Activated naive CD8-positive, alpha-beta T cell (primary cell): ENCODE data around the gene FMN2.

Source experiments
- H3K27ac Mint-ChIP-seq: one replicate; pipeline ENCODE4 v1.8.0; 2021; ENCODE audit warnings: mixed read lengths
- H3K27me3 Mint-ChIP-seq: one replicate; pipeline ENCODE4 v1.8.0; 2021; ENCODE audit warnings: mixed read lengths
- H3K36me3 Mint-ChIP-seq: one replicate; pipeline ENCODE4 v1.8.0; 2021; ENCODE audit warnings: mixed read lengths
- H3K4me1 Mint-ChIP-seq: one replicate; pipeline ENCODE4 v1.8.0; 2021; ENCODE audit warnings: low read depth, mixed read lengths
- H3K4me3 Mint-ChIP-seq: one replicate; pipeline ENCODE4 v1.8.0; 2021; ENCODE audit warnings: mild to moderate bottlenecking, mixed read lengths
- H3K9me3 Mint-ChIP-seq: one replicate; pipeline ENCODE4 v1.8.0; 2021; ENCODE audit warnings: low read depth, mixed read lengths

Gene FMN2

GRCh38 chr1:240342251-240342625, 250.6 kb downstream of the FMN2 start:
- Mint-ChIP-seq H3K4me1 (no peaks in the 10 kb centered on the region), H3K4me3 (no peak overlapping the region), H3K27ac (no peak overlapping the region)

GRCh38 chr1:240343045-240343444, 251.4 kb downstream of the FMN2 start:
- Mint-ChIP-seq H3K27ac (no peak overlapping the region), H3K4me1 (no peaks in the 10 kb centered on the region), H3K27me3 (no peaks in the 10 kb centered on the region)

More at GRCh38 chr1:240342251-240342625, 250.6 kb downstream of the FMN2 start:
- Mint-ChIP-seq H3K9me3 (no peaks in the 10 kb centered on the region), H3K27me3 (no peaks in the 10 kb centered on the region), H3K36me3 (no peaks in the 10 kb centered on the region)

GRCh38 chr1:240343966-240344365, 252.3 kb downstream of the FMN2 start:
- Mint-ChIP-seq H3K36me3 (no peaks in the 10 kb centered on the region), H3K27me3 (no peaks in the 10 kb centered on the region), H3K4me1 (no peaks in the 10 kb centered on the region), H3K27ac (no peak overlapping the region), H3K4me3 (no peak overlapping the region), H3K9me3 (no peaks in the 10 kb centered on the region)

More at GRCh38 chr1:240343045-240343444, 251.4 kb downstream of the FMN2 start:
- H3K36me3 Mint-ChIP-seq, result no peaks in the 10 kb centered on the region
- H3K9me3 Mint-ChIP-seq, result no peaks in the 10 kb centered on the region
- H3K4me3 Mint-ChIP-seq, result no peak overlapping the region

- H3K27me3 Mint-ChIP-seq, result no peaks in the 10 kb centered on the region
- no peak overlapping the region for H3K4me3 Mint-ChIP-seq
- no peaks in the 10 kb centered on the region for H3K36me3 Mint-ChIP-seq
- H3K9me3 Mint-ChIP-seq, result no peaks in the 10 kb centered on the region
- H3K4me1 Mint-ChIP-seq, result no peaks in the 10 kb centered on the region
- H3K27ac Mint-ChIP-seq, result no peak overlapping the region
Measured at GRCh38 chr1:240344918-240345317, 253.2 kb downstream of the FMN2 start.

- H3K9me3 Mint-ChIP-seq, result no peaks in the 10 kb centered on the region
- no peaks in the 10 kb centered on the region for H3K27me3 Mint-ChIP-seq
- H3K4me3 Mint-ChIP-seq, result no peak overlapping the region
Measured at GRCh38 chr1:240349695-240350094, 258.0 kb downstream of the FMN2 start.

GRCh38 chr1:240350910-240351331, 259.2 kb downstream of the FMN2 start:
- Mint-ChIP-seq H3K9me3 (no peaks in the 10 kb centered on the region), H3K27me3 (no peaks in the 10 kb centered on the region), H3K4me1 (no peaks in the 10 kb centered on the region), H3K27ac (no peak overlapping the region), H3K4me3 (no peak overlapping the region), H3K36me3 (no peaks in the 10 kb centered on the region)

More at GRCh38 chr1:240349695-240350094, 258.0 kb downstream of the FMN2 start:
- H3K36me3 Mint-ChIP-seq, result no peaks in the 10 kb centered on the region
- H3K4me1 Mint-ChIP-seq, result no peaks in the 10 kb centered on the region
- no peak overlapping the region for H3K27ac Mint-ChIP-seq

- H3K36me3 Mint-ChIP-seq, result no peaks in the 10 kb centered on the region
- H3K4me3 Mint-ChIP-seq, result no peak overlapping the region
- no peak overlapping the region for H3K27ac Mint-ChIP-seq
- H3K27me3 Mint-ChIP-seq, result no peaks in the 10 kb centered on the region
- H3K9me3 Mint-ChIP-seq, result no peaks in the 10 kb centered on the region
- H3K4me1 Mint-ChIP-seq, result no peaks in the 10 kb centered on the region
Measured at GRCh38 chr1:240351690-240352089, 260.0 kb downstream of the FMN2 start.

- H3K27me3 Mint-ChIP-seq, result no peaks in the 10 kb centered on the region
- no peaks in the 10 kb centered on the region for H3K36me3 Mint-ChIP-seq
- no peaks in the 10 kb centered on the region for H3K4me1 Mint-ChIP-seq
- H3K9me3 Mint-ChIP-seq, result no peaks in the 10 kb centered on the region
- no peak overlapping the region for H3K4me3 Mint-ChIP-seq
- no peak overlapping the region for H3K27ac Mint-ChIP-seq
Measured at GRCh38 chr1:240352769-240353168, 261.1 kb downstream of the FMN2 start.

- H3K27me3 Mint-ChIP-seq, result no peaks in the 10 kb centered on the region
- H3K9me3 Mint-ChIP-seq, result no peaks in the 10 kb centered on the region
- H3K4me1 Mint-ChIP-seq, result no peaks in the 10 kb centered on the region
- H3K36me3 Mint-ChIP-seq, result no peaks in the 10 kb centered on the region
- H3K27ac Mint-ChIP-seq, result no peak overlapping the region
- no peak overlapping the region for H3K4me3 Mint-ChIP-seq
Measured at GRCh38 chr1:240356568-240356967, 264.9 kb downstream of the FMN2 start.

- H3K4me3 Mint-ChIP-seq, result no peak overlapping the region
- H3K4me1 Mint-ChIP-seq, result no peaks in the 10 kb centered on the region
- H3K36me3 Mint-ChIP-seq, result no peaks in the 10 kb centered on the region
- no peaks in the 10 kb centered on the region for H3K27me3 Mint-ChIP-seq
- no peaks in the 10 kb centered on the region for H3K9me3 Mint-ChIP-seq
- no peak overlapping the region for H3K27ac Mint-ChIP-seq
Measured at GRCh38 chr1:240362046-240362445, 270.4 kb downstream of the FMN2 start.

- Mint-ChIP-seq H3K4me1 (no peaks in the 10 kb centered on the region), H3K27ac (no peak overlapping the region), H3K36me3 (no peaks in the 10 kb centered on the region), H3K9me3 (no peaks in the 10 kb centered on the region), H3K4me3 (no peak overlapping the region), H3K27me3 (no peaks in the 10 kb centered on the region)
Measured at GRCh38 chr1:240362826-240363225, 271.1 kb downstream of the FMN2 start.

- Mint-ChIP-seq H3K4me3 (no peak overlapping the region), H3K27ac (no peak overlapping the region), H3K36me3 (no peaks in the 10 kb centered on the region), H3K4me1 (no peaks in the 10 kb centered on the region), H3K9me3 (no peaks in the 10 kb centered on the region), H3K27me3 (no peaks in the 10 kb centered on the region)
Measured at GRCh38 chr1:240363315-240363714, 271.6 kb downstream of the FMN2 start.

- no peak overlapping the region for H3K27ac Mint-ChIP-seq
- H3K27me3 Mint-ChIP-seq, result no peaks in the 10 kb centered on the region
- no peak overlapping the region for H3K4me3 Mint-ChIP-seq
- no peaks in the 10 kb centered on the region for H3K36me3 Mint-ChIP-seq
- H3K4me1 Mint-ChIP-seq, result no peaks in the 10 kb centered on the region
- H3K9me3 Mint-ChIP-seq, result no peaks in the 10 kb centered on the region
Measured at GRCh38 chr1:240363914-240364313, 272.2 kb downstream of the FMN2 start.

- Mint-ChIP-seq H3K27ac (no peak overlapping the region), H3K9me3 (no peaks in the 10 kb centered on the region), H3K36me3 (no peaks in the 10 kb centered on the region), H3K27me3 (no peaks in the 10 kb centered on the region), H3K4me1 (no peaks in the 10 kb centered on the region), H3K4me3 (no peak overlapping the region)
Measured at GRCh38 chr1:240366636-240367035, 275.0 kb downstream of the FMN2 start.

- Mint-ChIP-seq H3K27me3 (no peaks in the 10 kb centered on the region), H3K9me3 (peaks cover 14% of the 10 kb centered on the region), H3K36me3 (no peaks in the 10 kb centered on the region), H3K27ac (no peak overlapping the region), H3K4me1 (no peaks in the 10 kb centered on the region), H3K4me3 (no peak overlapping the region)
Measured at GRCh38 chr1:240385551-240385950, 293.9 kb downstream of the FMN2 start.
